MCF 10A (cell line): ENCODE data around the gene TUFT1. TPM values are rescaled to one million over a fixed set of nuclear protein-coding genes. Genes with fewer than 3 reads are reported as not detected.

ENCODE experiments used
- BruUV-seq: library from RNA; stranded (reverse); fragments of 400-500 nt; replicated peaks from 2 replicates; lab custom pipeline; 2021; lab: Mats Ljungman, UMichigan
- CTCF ChIA-PET: fragments of 300-600 bp; sonication (Branson Sonifier 250); formaldehyde crosslinking; extraction: SDS; loops from one replicate; lab custom pipeline; 2021; ENCODE audit warnings: antibody characterized with exemption, inconsistent platforms; lab: Yijun Ruan, JAX
- POLR2A ChIA-PET: fragments of 300-600, 350-650 bp; sonication (Branson Sonifier 250); formaldehyde crosslinking; extraction: SDS; loops from one replicate; lab custom pipeline; 2020; ENCODE audit warnings: antibody characterized with exemption, inconsistent platforms; lab: Yijun Ruan, JAX
- DNase-seq: peaks from one replicate; pipeline ENCODE4 v3.0.0-alpha.2; 2018; ENCODE audit not compliant: unreplicated experiment
- H3K27ac Mint-ChIP-seq: one replicate; pipeline ENCODE4 v1.8.0; 2022; ENCODE audit warnings: mild to moderate bottlenecking, low read depth, mixed read lengths; ENCODE audit not compliant: unreplicated experiment
- H3K27me3 Mint-ChIP-seq: one replicate; pipeline ENCODE4 v1.8.0; 2022; ENCODE audit warnings: mixed read lengths; ENCODE audit not compliant: insufficient read depth, unreplicated experiment
- H3K36me3 Mint-ChIP-seq: one replicate; pipeline ENCODE4 v1.8.0; 2022; ENCODE audit warnings: mild to moderate bottlenecking, moderate library complexity, mixed read lengths; ENCODE audit not compliant: insufficient read depth, unreplicated experiment
- H3K4me1 Mint-ChIP-seq: one replicate; pipeline ENCODE4 v1.8.0; 2022; ENCODE audit warnings: mixed read lengths; ENCODE audit not compliant: insufficient read depth, unreplicated experiment
- H3K4me3 Mint-ChIP-seq: one replicate; pipeline ENCODE4 v1.8.0; 2022; ENCODE audit warnings: mild to moderate bottlenecking, moderate library complexity, mixed read lengths; ENCODE audit not compliant: unreplicated experiment
- H3K9me3 Mint-ChIP-seq: one replicate; pipeline ENCODE4 v1.8.0; 2022; ENCODE audit warnings: mixed read lengths; ENCODE audit not compliant: unreplicated experiment
- intact Hi-C: fragments of 100-400 bp; cut with micrococcal nuclease; formaldehyde crosslinking; loops from 2 replicates; pipeline ENCODE4 v1.14.1; 2022
- total RNA-seq: library from RNA; stranded (reverse); gene quantifications from 2 replicates; pipeline ENCODE4 v1.2.3, GENCODE V29; 2022
- TF ChIP-seq, protein P1 (sequence below): fragments of 200-600 bp; IDR thresholded peaks from one replicate; pipeline ENCODE4 v1.8.0; 2022; ENCODE audit warnings: antibody characterized with exemption, mild to moderate bottlenecking; ENCODE audit not compliant: unreplicated experiment

TUFT1 gene
- total RNA-seq, 1 experiment from 2014 or later = 162 TPM

DNA sequence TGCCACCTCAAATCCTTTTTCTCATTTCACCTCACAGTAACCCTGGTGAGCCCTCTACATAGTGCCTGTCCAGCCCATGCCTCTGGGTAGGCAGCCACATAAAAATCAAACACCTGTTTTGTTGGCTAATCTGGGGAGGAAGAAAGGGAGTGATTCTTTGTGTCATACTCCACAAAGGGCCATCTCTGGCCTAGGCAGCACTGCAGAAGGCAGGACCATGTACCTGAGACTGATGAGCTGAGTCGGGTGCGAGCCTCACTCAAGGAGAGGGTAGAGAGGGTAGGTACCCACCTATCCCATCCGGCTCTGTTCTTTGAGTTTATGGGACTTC lies 7.8 kb downstream of the TUFT1 start:
- TF ChIP-seq, protein P1, sequence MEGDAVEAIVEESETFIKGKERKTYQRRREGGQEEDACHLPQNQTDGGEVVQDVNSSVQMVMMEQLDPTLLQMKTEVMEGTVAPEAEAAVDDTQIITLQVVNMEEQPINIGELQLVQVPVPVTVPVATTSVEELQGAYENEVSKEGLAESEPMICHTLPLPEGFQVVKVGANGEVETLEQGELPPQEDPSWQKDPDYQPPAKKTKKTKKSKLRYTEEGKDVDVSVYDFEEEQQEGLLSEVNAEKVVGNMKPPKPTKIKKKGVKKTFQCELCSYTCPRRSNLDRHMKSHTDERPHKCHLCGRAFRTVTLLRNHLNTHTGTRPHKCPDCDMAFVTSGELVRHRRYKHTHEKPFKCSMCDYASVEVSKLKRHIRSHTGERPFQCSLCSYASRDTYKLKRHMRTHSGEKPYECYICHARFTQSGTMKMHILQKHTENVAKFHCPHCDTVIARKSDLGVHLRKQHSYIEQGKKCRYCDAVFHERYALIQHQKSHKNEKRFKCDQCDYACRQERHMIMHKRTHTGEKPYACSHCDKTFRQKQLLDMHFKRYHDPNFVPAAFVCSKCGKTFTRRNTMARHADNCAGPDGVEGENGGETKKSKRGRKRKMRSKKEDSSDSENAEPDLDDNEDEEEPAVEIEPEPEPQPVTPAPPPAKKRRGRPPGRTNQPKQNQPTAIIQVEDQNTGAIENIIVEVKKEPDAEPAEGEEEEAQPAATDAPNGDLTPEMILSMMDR = no peak
- no TSS peak for BruUV-seq
- peak overlapping the region; percentile 67 for H3K27ac Mint-ChIP-seq
- ChIA-PET POLR2A (interaction anchor here (0.6 to 5.0 kb wide), 8 partner anchors 8 to 678 kb away, joined by 4 to 90 read pairs (median 6); partner anchors contain the start of gene TUFT1), CTCF (interaction anchor here (0.6 to 2.5 kb wide), 5 partner anchors 9 to 48 kb away, joined by 4 to 15 read pairs (median 7); partner anchors contain the start of gene TUFT1)
- no peaks in the 10 kb centered on the region for H3K27me3 Mint-ChIP-seq
- H3K4me1 Mint-ChIP-seq = peaks cover 65% of the 10 kb centered on the region
- no peak for DNase-seq
- no peaks in the 10 kb centered on the region for H3K9me3 Mint-ChIP-seq
- intact Hi-C loops = no loop called here
- peaks cover 51% of the 10 kb centered on the region for H3K36me3 Mint-ChIP-seq
- no peak overlapping the region for H3K4me3 Mint-ChIP-seq

DNA sequence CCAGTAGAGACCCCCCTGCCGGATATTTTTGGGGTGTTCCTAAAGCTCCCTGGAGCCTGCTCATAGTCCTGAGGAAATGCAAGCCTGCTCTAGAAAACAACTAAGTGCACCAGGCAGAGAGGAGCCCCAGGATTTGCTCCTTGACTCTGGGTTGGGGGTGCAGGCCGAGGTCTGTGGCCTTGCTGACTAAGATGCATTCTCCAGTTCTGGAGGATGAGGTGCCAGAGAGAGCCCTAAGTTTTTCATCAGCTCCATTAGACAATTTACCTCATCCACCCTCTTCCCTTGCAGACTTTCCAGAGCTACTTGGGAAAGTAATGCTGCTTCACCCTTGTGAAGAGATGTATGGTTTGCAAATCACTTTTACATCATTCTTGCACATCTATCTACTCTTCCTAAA lies 9.1 kb downstream of the TUFT1 start:
- peaks cover 55% of the 10 kb centered on the region for H3K36me3 Mint-ChIP-seq
- DNase-seq = no peak
- no peaks in the 10 kb centered on the region for H3K9me3 Mint-ChIP-seq
- intact Hi-C loops = no loop called here
- peaks cover 64% of the 10 kb centered on the region for H3K4me1 Mint-ChIP-seq
- CTCF ChIA-PET = interaction anchor here (0.6 to 2.5 kb wide), 11 partner anchors 10 to 385 kb away, joined by 3 to 15 read pairs (median 4); partner anchors contain the start of gene TUFT1
- no TSS peak for BruUV-seq
- TF ChIP-seq, protein P1 = no peak
- H3K4me3 Mint-ChIP-seq = peak overlapping the region; percentile 45
- POLR2A ChIA-PET = interaction anchor here (0.6 to 5.0 kb wide), 12 partner anchors 10 to 1348 kb away, joined by 3 to 90 read pairs (median 4); partner anchors contain the start of genes POGZ, RPRD2 and TUFT1
- peak overlapping the region; percentile 67 for H3K27ac Mint-ChIP-seq
- H3K27me3 Mint-ChIP-seq = no peaks in the 10 kb centered on the region

DNA sequence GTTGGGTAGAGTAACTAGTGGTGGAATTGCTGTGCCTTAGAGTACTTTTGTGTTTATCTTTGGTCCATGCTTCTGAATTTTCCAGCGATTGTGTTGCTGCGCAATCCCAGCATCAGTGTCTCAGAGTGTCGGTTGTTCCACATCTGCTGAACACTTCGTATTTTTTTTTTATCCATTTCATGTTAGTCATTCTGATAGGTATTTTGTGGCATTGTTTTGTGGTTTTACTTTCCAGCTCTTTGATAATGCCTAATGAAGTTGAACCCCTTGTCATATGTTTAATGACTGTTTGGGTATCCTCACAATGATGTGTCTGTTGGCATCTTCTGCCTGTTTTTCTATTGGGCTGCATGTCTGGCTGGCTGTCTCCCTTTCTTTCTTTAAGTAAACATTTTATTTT lies 13.6 kb downstream of the TUFT1 start:
- DNase-seq = no peak
- H3K9me3 Mint-ChIP-seq = no peaks in the 10 kb centered on the region
- TF ChIP-seq, protein P1 = no peak
- peaks cover 56% of the 10 kb centered on the region for H3K36me3 Mint-ChIP-seq
- H3K4me1 Mint-ChIP-seq = peaks cover 31% of the 10 kb centered on the region
- H3K4me3 Mint-ChIP-seq = no peak overlapping the region
- H3K27me3 Mint-ChIP-seq = no peaks in the 10 kb centered on the region
- intact Hi-C loops = no loop called here
- POLR2A ChIA-PET = no interaction called here
- no TSS peak for BruUV-seq
- CTCF ChIA-PET = interaction anchor here (1.0 to 1.1 kb wide), 2 partner anchors 40 to 181 kb away, joined by 3 to 6 read pairs; no protein-coding TSS in a partner anchor
- no peak overlapping the region for H3K27ac Mint-ChIP-seq

DNA sequence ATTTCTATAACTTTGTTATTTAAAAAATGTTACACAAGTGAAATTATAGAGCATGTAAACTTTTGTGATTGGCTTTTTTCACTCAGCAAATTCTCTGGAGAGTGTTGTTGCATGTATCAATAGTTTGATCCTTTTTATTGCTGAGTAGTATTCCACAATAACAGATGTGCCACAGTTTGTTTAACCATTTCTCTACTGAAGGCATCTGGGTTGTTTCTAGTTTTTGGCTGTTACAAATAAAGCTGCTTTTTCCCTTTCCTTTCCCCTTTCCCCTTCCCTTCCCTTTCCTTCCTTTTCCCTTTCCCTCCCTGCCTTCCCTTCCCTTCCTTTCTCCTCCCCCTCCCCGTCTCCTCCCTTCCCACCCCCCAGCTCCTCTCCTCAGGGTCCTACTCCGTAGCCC lies 15.9 kb downstream of the TUFT1 start:
- BruUV-seq = no TSS peak
- TF ChIP-seq, protein P1 = no peak
- ChIA-PET POLR2A (interaction anchor here (1.7 to 2.3 kb wide), 3 partner anchors 9 to 16 kb away, joined by 4 to 13 read pairs (median 7); partner anchors contain the start of gene TUFT1), CTCF (interaction anchor here (0.9 to 1.2 kb wide), 4 partner anchors 11 to 179 kb away, joined by 3 to 4 read pairs (median 4); no protein-coding TSS in a partner anchor)
- Mint-ChIP-seq H3K4me3 (no peak overlapping the region), H3K9me3 (no peaks in the 10 kb centered on the region), H3K27ac (no peak overlapping the region), H3K4me1 (peaks cover 19% of the 10 kb centered on the region), H3K27me3 (no peaks in the 10 kb centered on the region), H3K36me3 (peaks cover 75% of the 10 kb centered on the region)
- no peak for DNase-seq
- intact Hi-C loops = no loop called here
